Endothelial cell of umbilical vein (primary cell): ENCODE measurements around the gene SMARCAL1. TPM values are rescaled to one million over a fixed set of nuclear protein-coding genes. Genes with fewer than 3 reads are reported as not detected.

ENCODE experiments used
- BruUV-seq: library from RNA; stranded (reverse); fragments of 400-500 nt; replicated peaks from 2 replicates; lab custom pipeline; 2021; lab: Mats Ljungman, UMichigan
- CTCF ChIA-PET: fragments of 300-600, 350-600 bp; sonication (Branson Sonifier 250); formaldehyde crosslinking; loops from one replicate; lab custom pipeline; 2021; ENCODE audit warnings: antibody characterized with exemption, inconsistent platforms; lab: Charles Lee
- POLR2A ChIA-PET: fragments of 300-600, 350-600 bp; sonication (Branson Sonifier 250); formaldehyde crosslinking; loops from one replicate; lab custom pipeline; 2021; ENCODE audit warnings: antibody characterized with exemption, inconsistent platforms; lab: Charles Lee
- DNase-seq: peaks from one replicate; pipeline ENCODE4 v3.0.0-alpha.2; 2011; ENCODE audit warnings: low read depth, low spot score
- FAIRE-seq: peaks from 2 replicates; lab custom pipeline; 2011; peaks lifted over from hg19 to GRCh38; lab: Jason Lieb, UNC
- H2AFZ ChIP-seq: 2 replicates; pipeline ENCODE4 v1.6.0; 2012; ENCODE audit warnings: low read depth, low read length, control low read depth, inconsistent platforms
- H3K27ac ChIP-seq: 2 replicates; pipeline ENCODE4 v1.5.1; 2011; ENCODE audit warnings: low read depth, mild to moderate bottlenecking, control low read depth, low read length, moderate library complexity; ENCODE audit not compliant: insufficient read depth
- H3K27me3 ChIP-seq, 2 experiments: 2 replicates each; pipeline versions ENCODE4 v1.6.0 to v1.6.1; 2011; ENCODE audit warnings: low read length in 2 of 2, mixed read lengths in 1 of 2; ENCODE audit not compliant: control insufficient read depth in 2 of 2, insufficient read depth in 2 of 2
- H3K36me3 ChIP-seq, 2 experiments: 2 replicates in 1 of 2; 3 replicates in 1 of 2; pipeline ENCODE4 v1.5.1; 2011; ENCODE audit warnings: low read length in 2 of 2, mild to moderate bottlenecking in 1 of 2, moderate library complexity in 1 of 2; ENCODE audit not compliant: control insufficient read depth in 2 of 2, insufficient read depth in 2 of 2; ENCODE audit errors: extremely low read depth in 1 of 2
- H3K4me1 ChIP-seq: 3 replicates; pipeline ENCODE4 v1.5.1; 2011; ENCODE audit warnings: mild to moderate bottlenecking, low read length; ENCODE audit not compliant: control insufficient read depth, insufficient read depth; ENCODE audit errors: extremely low read depth
- H3K4me2 ChIP-seq: 2 replicates; pipeline ENCODE4 v1.6.1; 2011; ENCODE audit warnings: low read length, control low read depth, mixed read lengths; ENCODE audit not compliant: insufficient read depth
- H3K4me3 ChIP-seq, 3 experiments: fragments of 200-600 bp in 1 of 3; sonication (generic), shearing (Covaris generic) in 1 of 3; replicated peaks in 1 of 3; 2 replicates each; pipeline ENCODE4 v1.5.1; 2011 to 2016; ENCODE audit warnings: control low read depth in 3 of 3, low read length in 3 of 3, mild to moderate bottlenecking in 2 of 3, inconsistent platforms in 1 of 3, low read depth in 1 of 3, moderate library complexity in 1 of 3; ENCODE audit not compliant: insufficient read depth in 1 of 3
- H3K79me2 ChIP-seq: 2 replicates; pipeline ENCODE4 v1.6.0; 2012; ENCODE audit warnings: low read length, inconsistent platforms; ENCODE audit not compliant: control insufficient read depth, insufficient read depth
- H3K9ac ChIP-seq: replicated peaks from 2 replicates; pipeline ENCODE3; 2011; ENCODE audit warnings: low read length, control low read depth; ENCODE audit not compliant: insufficient read depth; ENCODE audit errors: extremely low read depth
- H3K9me1 ChIP-seq: replicated peaks from 3 replicates; pipeline ENCODE4 v1.6.0; 2011; ENCODE audit warnings: mild to moderate bottlenecking, low read length; ENCODE audit not compliant: control insufficient read depth, insufficient read depth; ENCODE audit errors: extremely low read depth
- H3K9me3 ChIP-seq: replicated peaks from 2 replicates; pipeline ENCODE4 v1.5.1; 2012; ENCODE audit warnings: low read length, inconsistent platforms; ENCODE audit not compliant: control insufficient read depth, insufficient read depth
- H4K20me1 ChIP-seq: replicated peaks from 2 replicates; pipeline ENCODE3; 2011; ENCODE audit warnings: mild to moderate bottlenecking, low read length; ENCODE audit not compliant: control insufficient read depth, insufficient read depth; ENCODE audit errors: extremely low read depth
- FOS ChIP-seq: IDR thresholded peaks from 2 replicates; pipeline ENCODE4 v1.6.1; 2011; ENCODE audit warnings: mild to moderate bottlenecking, low read length, moderate library complexity, borderline replicate concordance; ENCODE audit not compliant: insufficient read depth
- JUN ChIP-seq: IDR thresholded peaks from 2 replicates; pipeline ENCODE4 v1.6.1; 2011; ENCODE audit warnings: borderline replicate concordance, low read depth; ENCODE audit not compliant: insufficient read length, insufficient read depth
- POLR2A ChIP-seq: IDR thresholded peaks from 2 replicates; pipeline ENCODE4 v1.6.1; 2012; ENCODE audit warnings: low read depth, mild to moderate bottlenecking, control low read depth, low read length
- POLR2AphosphoS5 ChIP-seq: IDR thresholded peaks from 2 replicates; pipeline ENCODE4 v1.6.1; 2012; ENCODE audit warnings: low read depth, mild to moderate bottlenecking, control low read depth, low read length, moderate library complexity; ENCODE audit not compliant: insufficient read depth
- dilution Hi-C: fragments of 300-500 bp; cut with MboI; formaldehyde crosslinking; loops from one replicate; pipeline ENCODE4 v1.15.0; 2019; ENCODE audit warnings: low sequenced_read_pairs; ENCODE audit not compliant: extremely low pct_ligation_motif_present
- intact Hi-C: fragments of 100-400 bp; cut with micrococcal nuclease; formaldehyde crosslinking; loops from one replicate; pipeline ENCODE4 v1.10.0; 2022
- polyA plus RNA-seq, 4 experiments: library from polyadenylated mRNA; depleted of rRNA in 3 of 4; stranded (reverse) in 3 of 4; unstranded in 1 of 4; fragments of >200 nt; gene quantifications; 2 replicates each; pipeline versions ENCODE4 v1.2.1 to v1.2.3, GENCODE V29; 2011 to 2012; ENCODE audit warnings: missing spikeins in 1 of 4
- total RNA-seq: library from RNA; stranded (reverse); gene quantifications from 2 replicates; pipeline ENCODE4 v1.2.3, GENCODE V29; 2021
- TF ChIP-seq, protein P1 (sequence below): IDR thresholded peaks from 2 replicates; pipeline ENCODE4 v1.6.1; 2011; ENCODE audit not compliant: insufficient read depth, insufficient read length
- TF ChIP-seq, protein P2 (sequence below), 2 donors: IDR thresholded peaks; 1 replicate in 1 of 2; 2 replicates in 1 of 2; pipeline ENCODE4 v1.5.1; 2011; ENCODE audit warnings: low read length in 2 of 2, mild to moderate bottlenecking in 2 of 2, moderate library complexity in 2 of 2, control low read depth in 1 of 2, inconsistent platforms in 1 of 2, low read depth in 1 of 2; ENCODE audit not compliant: insufficient read depth in 1 of 2; ENCODE audit errors: extremely low read depth in 1 of 2

SMARCAL1 gene
- total and polyA plus RNA-seq, 2 donors (not counting 3 experiments of a cell fraction or from before 2014, with no cell fraction given): 25.4 to 30.7 TPM

DNA sequence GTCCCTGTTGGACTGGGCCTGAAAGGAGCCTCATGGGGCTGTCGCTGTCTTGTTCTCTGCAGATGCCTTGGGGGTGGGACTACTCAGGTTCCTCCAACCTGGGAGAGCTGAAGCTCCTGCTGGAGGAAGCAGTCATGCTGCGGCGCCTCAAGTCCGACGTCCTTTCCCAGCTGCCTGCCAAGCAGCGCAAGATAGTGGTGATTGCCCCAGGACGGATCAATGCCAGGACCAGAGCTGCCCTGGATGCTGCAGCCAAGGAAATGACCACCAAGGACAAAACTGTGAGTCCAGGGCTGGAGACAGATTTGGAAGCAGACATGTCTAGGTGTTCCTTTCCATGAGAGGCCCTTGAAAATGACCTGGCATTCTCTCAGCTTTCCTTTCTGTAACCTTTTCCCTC, 38.5 kb downstream of the SMARCAL1 start:
- ChIA-PET POLR2A (no interaction called here), CTCF (no interaction called here)
- H4K20me1 ChIP-seq: no peaks in the 10 kb centered on the region
- BruUV-seq: no TSS peak
- no peak overlapping the region for H3K9ac ChIP-seq
- TF ChIP-seq POLR2A (no peak), POLR2AphosphoS5 (no peak), JUN (no peak), FOS (no peak)
- TF ChIP-seq, protein P1, sequence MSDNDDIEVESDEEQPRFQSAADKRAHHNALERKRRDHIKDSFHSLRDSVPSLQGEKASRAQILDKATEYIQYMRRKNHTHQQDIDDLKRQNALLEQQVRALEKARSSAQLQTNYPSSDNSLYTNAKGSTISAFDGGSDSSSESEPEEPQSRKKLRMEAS: no peak
- TF ChIP-seq, protein P2, sequence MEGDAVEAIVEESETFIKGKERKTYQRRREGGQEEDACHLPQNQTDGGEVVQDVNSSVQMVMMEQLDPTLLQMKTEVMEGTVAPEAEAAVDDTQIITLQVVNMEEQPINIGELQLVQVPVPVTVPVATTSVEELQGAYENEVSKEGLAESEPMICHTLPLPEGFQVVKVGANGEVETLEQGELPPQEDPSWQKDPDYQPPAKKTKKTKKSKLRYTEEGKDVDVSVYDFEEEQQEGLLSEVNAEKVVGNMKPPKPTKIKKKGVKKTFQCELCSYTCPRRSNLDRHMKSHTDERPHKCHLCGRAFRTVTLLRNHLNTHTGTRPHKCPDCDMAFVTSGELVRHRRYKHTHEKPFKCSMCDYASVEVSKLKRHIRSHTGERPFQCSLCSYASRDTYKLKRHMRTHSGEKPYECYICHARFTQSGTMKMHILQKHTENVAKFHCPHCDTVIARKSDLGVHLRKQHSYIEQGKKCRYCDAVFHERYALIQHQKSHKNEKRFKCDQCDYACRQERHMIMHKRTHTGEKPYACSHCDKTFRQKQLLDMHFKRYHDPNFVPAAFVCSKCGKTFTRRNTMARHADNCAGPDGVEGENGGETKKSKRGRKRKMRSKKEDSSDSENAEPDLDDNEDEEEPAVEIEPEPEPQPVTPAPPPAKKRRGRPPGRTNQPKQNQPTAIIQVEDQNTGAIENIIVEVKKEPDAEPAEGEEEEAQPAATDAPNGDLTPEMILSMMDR (IDR thresholded peaks at IDR 0.05; ENCODE audit: extremely low read depth in 1 of 2, insufficient read depth in 1 of 2, low read depth in 1 of 2, low read length in 2 of 2): no peak
- H2AFZ ChIP-seq: no peak overlapping the region
- H3K4me2 ChIP-seq: no peak overlapping the region
- peaks cover 13 to 18% of the 10 kb centered on the region in 2 experiments for H3K36me3 ChIP-seq
- intact Hi-C loops: no loop called here
- H3K27me3 ChIP-seq: no peaks in the 10 kb centered on the region
- H3K79me2 ChIP-seq: no peaks in the 10 kb centered on the region
- no peaks in the 10 kb centered on the region for H3K9me1 ChIP-seq
- no peak overlapping the region for H3K4me3 ChIP-seq
- no peak for DNase-seq
- H3K9me3 ChIP-seq: no peaks in the 10 kb centered on the region
- dilution Hi-C loops: no loop called here
- no peak for FAIRE-seq
- H3K27ac ChIP-seq: no peak overlapping the region
- no peaks in the 10 kb centered on the region for H3K4me1 ChIP-seq
